Uterus (tissue), 4 donors: ENCODE results near the gene CNOT2. TPM values are rescaled to one million over a fixed set of nuclear protein-coding genes. Genes with fewer than 3 reads are reported as not detected.

Experiments
- DNase-seq, 2 donors: peaks; one replicate each; pipeline ENCODE4 v3.0.0-alpha.2; 2019 to 2020
- H3K27ac ChIP-seq, 2 donors: fragments of 200-600 bp; sonication (generic); 1 replicate in 1 of 2; 2 replicates in 1 of 2; pipeline ENCODE4 v1.5.1; 2016 to 2018
- H3K27me3 ChIP-seq, 2 donors: fragments of 200-600 bp; sonication (generic); one replicate each; pipeline ENCODE4 v1.5.1; 2018 to 2019; ENCODE audit warnings: control low read depth in 1 of 2
- H3K36me3 ChIP-seq, 2 donors: fragments of 200-600 bp; sonication (generic); one replicate each; pipeline ENCODE4 v1.5.1; 2019; ENCODE audit warnings: control low read depth in 1 of 2
- H3K4me1 ChIP-seq, 2 donors: fragments of 200-600 bp; sonication (generic); one replicate each; pipeline ENCODE4 v1.5.1; 2018 to 2019; ENCODE audit warnings: control low read depth in 1 of 2
- H3K4me3 ChIP-seq, 2 donors: fragments of 200-600 bp; sonication (generic); 1 replicate in 1 of 2; 2 replicates in 1 of 2; pipeline ENCODE4 v1.5.1; 2018 to 2019; ENCODE audit warnings: mild to moderate bottlenecking in 1 of 2
- H3K9me3 ChIP-seq, 2 donors: fragments of 200-600 bp; sonication (generic); one replicate each; pipeline ENCODE4 v1.5.1; 2019; ENCODE audit warnings: control low read depth in 1 of 2
- CTCF ChIP-seq, 4 experiments: fragments of 200-600 bp in 2 of 4; fragments of 450-650 bp in 2 of 4; sonication (generic) in 2 of 4; IDR thresholded peaks; one replicate each; pipeline ENCODE4 v1.5.1; 2016 to 2019; ENCODE audit warnings: antibody characterized with exemption in 4 of 4, mild to moderate bottlenecking in 2 of 4, moderate library complexity in 1 of 4
- POLR2A ChIP-seq, 2 donors: fragments of 450-650 bp; IDR thresholded peaks; one replicate each; pipeline ENCODE4 v1.6.1; 2016; ENCODE audit warnings: antibody characterized with exemption in 2 of 2, mild to moderate bottlenecking in 1 of 2, moderate library complexity in 1 of 2
- intact Hi-C: fragments of 100-400 bp; cut with DNase I; formaldehyde crosslinking; loops from one replicate; pipeline ENCODE4 v1.15.1; 2023; ENCODE audit warnings: low total_unique reads
- total RNA-seq, 4 donors: library from RNA; depleted of rRNA in 3 of 4; stranded (reverse); fragments of >200 nt in 3 of 4; gene quantifications; one replicate each; pipeline versions ENCODE4 v1.1.0 to v1.2.4, GENCODE V29; 2014 to 2023
- donor health status: DM: yes; HTN: yes; CAD: no.

The CNOT2 gene
- total RNA-seq, 4 donors from 2014 or later: 97.7 to 320 (median 193) TPM

- no peak for DNase-seq
- Histone ChIP-seq H3K27me3 (no peaks in the 10 kb centered on the region), H3K9me3 (no peaks in the 10 kb centered on the region), H3K27ac (peak overlapping the region; percentile 6 to 35), H3K4me1 (peaks cover 0 to 4% of the 10 kb centered on the region in 2 donors), H3K36me3 (no peaks in the 10 kb centered on the region), H3K4me3 (no peak overlapping the region)
- intact Hi-C loops: no loop called here
- no peak for TF ChIP-seq POLR2A (IDR thresholded peaks at IDR 0.05)
- TF ChIP-seq CTCF (IDR thresholded peaks at IDR 0.05): no peak
These were observed 11.6 kb downstream of the CNOT2 start for GRCh38 chr12:70254846-70255245.

GRCh38 chr12:70255311-70255710 lies 12.1 kb downstream of the CNOT2 start:
- intact Hi-C loops: no loop called here
- TF ChIP-seq POLR2A (IDR thresholded peaks at IDR 0.05): no peak
- no peak for TF ChIP-seq CTCF (IDR thresholded peaks at IDR 0.05)
- peaks cover 0 to 2% of the 10 kb centered on the region in 2 donors for H3K4me1 ChIP-seq
- H3K27ac ChIP-seq: peak overlapping the region; percentile 6 to 67
- H3K27me3 ChIP-seq: no peaks in the 10 kb centered on the region
- no peak overlapping the region for H3K4me3 ChIP-seq
- H3K36me3 ChIP-seq: no peaks in the 10 kb centered on the region
- H3K9me3 ChIP-seq: no peaks in the 10 kb centered on the region
- DNase-seq: no peak

- no peaks in the 10 kb centered on the region for H3K27me3 ChIP-seq
- H3K9me3 ChIP-seq: no peaks in the 10 kb centered on the region
- no peak overlapping the region for H3K4me3 ChIP-seq
- no peaks in the 10 kb centered on the region for H3K4me1 ChIP-seq
- no peak for TF ChIP-seq POLR2A (IDR thresholded peaks at IDR 0.05)
- TF ChIP-seq CTCF (IDR thresholded peaks at IDR 0.05): no peak
- intact Hi-C loops: no loop called here
- DNase-seq: no peak
- H3K36me3 ChIP-seq: no peaks in the 10 kb centered on the region
- H3K27ac ChIP-seq: no peak overlapping the region
These were observed 15.6 kb downstream of the CNOT2 start for GRCh38 chr12:70258605-70259403.

GRCh38 chr12:70260646-70261045 lies 17.4 kb downstream of the CNOT2 start:
- Histone ChIP-seq H3K4me3 (no peak overlapping the region), H3K36me3 (no peaks in the 10 kb centered on the region), H3K27me3 (no peaks in the 10 kb centered on the region), H3K4me1 (no peaks in the 10 kb centered on the region), H3K9me3 (no peaks in the 10 kb centered on the region), H3K27ac (no peak overlapping the region)
- no peak for DNase-seq
- intact Hi-C loops: no loop called here
- no peak for TF ChIP-seq CTCF (IDR thresholded peaks at IDR 0.05)
- no peak for TF ChIP-seq POLR2A (IDR thresholded peaks at IDR 0.05)

GRCh38 chr12:70264067-70264867 lies 21.0 kb downstream of the CNOT2 start:
- H3K4me3 ChIP-seq: no peak overlapping the region
- no peaks in the 10 kb centered on the region for H3K36me3 ChIP-seq
- no peaks in the 10 kb centered on the region for H3K9me3 ChIP-seq
- TF ChIP-seq CTCF (IDR thresholded peaks at IDR 0.05): no peak
- TF ChIP-seq POLR2A (IDR thresholded peaks at IDR 0.05): no peak
- H3K27me3 ChIP-seq: no peaks in the 10 kb centered on the region
- no peaks in the 10 kb centered on the region for H3K4me1 ChIP-seq
- DNase-seq: no peak
- intact Hi-C loops: no loop called here
- H3K27ac ChIP-seq: no peak overlapping the region
